Measurements from ENCODE around the gene XYLB. TPM values are rescaled to one million over a fixed set of nuclear protein-coding genes. Genes with fewer than 3 reads are reported as not detected.

The XYLB gene
- total RNA-seq, 2 experiments from 2014 or later: 2.5 to 2.8 TPM

GRCh38 chr3:38353151-38353550 lies 6.6 kb downstream of the XYLB start:
- no peaks in the 10 kb centered on the region for H3K4me1 Mint-ChIP-seq (ENCODE audit: low read depth)
- no peaks in the 10 kb centered on the region for H3K9me3 Mint-ChIP-seq
- CTCF ChIA-PET: interaction anchor here (0.6 to 0.9 kb wide), 3 partner anchors 9 to 243 kb away, joined by 3 to 5 read pairs (median 3); no protein-coding TSS in a partner anchor
- H3K4me3 Mint-ChIP-seq: no peak overlapping the region
- intact Hi-C loops (cut with micrococcal nuclease): no loop called here
- no peak overlapping the region for H3K27ac Mint-ChIP-seq
- no peaks in the 10 kb centered on the region for H3K27me3 Mint-ChIP-seq (ENCODE audit: low read depth)
- H3K36me3 Mint-ChIP-seq (ENCODE audit: low read depth): peaks cover 4% of the 10 kb centered on the region
- DNase-seq: no peak

- Mint-ChIP-seq H3K27me3 (ENCODE audit: low read depth) (no peaks in the 10 kb centered on the region), H3K4me3 (no peak overlapping the region), H3K27ac (no peak overlapping the region), H3K4me1 (ENCODE audit: low read depth) (no peaks in the 10 kb centered on the region), H3K36me3 (ENCODE audit: low read depth) (peaks cover 5% of the 10 kb centered on the region), H3K9me3 (no peaks in the 10 kb centered on the region)
- intact Hi-C loops (cut with micrococcal nuclease): no loop called here
- CTCF ChIA-PET: interaction anchor here (1.1 kb wide), 1 partner anchor 9 kb away, joined by 3 read pairs; no protein-coding TSS in a partner anchor
- DNase-seq: no peak
Observed at GRCh38 chr3:38354588-38355330, 8.2 kb downstream of the XYLB start.

GRCh38 chr3:38359038-38359437 lies 12.5 kb downstream of the XYLB start:
- intact Hi-C loops (cut with micrococcal nuclease): no loop called here
- CTCF ChIA-PET: interaction anchor here (1.5 kb wide), 1 partner anchor 13 kb away, joined by 6 read pairs; the partner anchor contains the start of gene XYLB
- no peaks in the 10 kb centered on the region for H3K9me3 Mint-ChIP-seq
- DNase-seq: no peak
- H3K36me3 Mint-ChIP-seq (ENCODE audit: low read depth): peaks cover 8% of the 10 kb centered on the region
- no peak overlapping the region for H3K4me3 Mint-ChIP-seq
- no peaks in the 10 kb centered on the region for H3K4me1 Mint-ChIP-seq (ENCODE audit: low read depth)
- no peak overlapping the region for H3K27ac Mint-ChIP-seq
- H3K27me3 Mint-ChIP-seq (ENCODE audit: low read depth): no peaks in the 10 kb centered on the region

GRCh38 chr3:38360345-38360744 lies 13.8 kb downstream of the XYLB start:
- H3K4me3 Mint-ChIP-seq: no peak overlapping the region

GRCh38 chr3:38361496-38361895 lies 14.9 kb downstream of the XYLB start:
- H3K27ac Mint-ChIP-seq: no peak overlapping the region
- DNase-seq: no peak
- CTCF ChIA-PET: interaction anchor here (0.6 kb wide), 1 partner anchor 30 kb away, joined by 6 read pairs; no protein-coding TSS in a partner anchor
- peaks cover 3% of the 10 kb centered on the region for H3K4me1 Mint-ChIP-seq (ENCODE audit: low read depth)
- intact Hi-C loops (cut with micrococcal nuclease): no loop called here
- no peaks in the 10 kb centered on the region for H3K9me3 Mint-ChIP-seq
- no peak overlapping the region for H3K4me3 Mint-ChIP-seq
- H3K27me3 Mint-ChIP-seq (ENCODE audit: low read depth): no peaks in the 10 kb centered on the region
- peaks cover 9% of the 10 kb centered on the region for H3K36me3 Mint-ChIP-seq (ENCODE audit: low read depth)

More at GRCh38 chr3:38360345-38360744, 13.8 kb downstream of the XYLB start:
- no peaks in the 10 kb centered on the region for H3K9me3 Mint-ChIP-seq
- no peak overlapping the region for H3K27ac Mint-ChIP-seq
- CTCF ChIA-PET: interaction anchor here (1.0 kb wide), 1 partner anchor 14 kb away, joined by 4 read pairs; the partner anchor contains the start of gene XYLB
- H3K36me3 Mint-ChIP-seq (ENCODE audit: low read depth): peaks cover 9% of the 10 kb centered on the region
- no peaks in the 10 kb centered on the region for H3K27me3 Mint-ChIP-seq (ENCODE audit: low read depth)
- intact Hi-C loops (cut with micrococcal nuclease): no loop called here
- DNase-seq: no peak
- H3K4me1 Mint-ChIP-seq (ENCODE audit: low read depth): peaks cover 3% of the 10 kb centered on the region

GRCh38 chr3:38362825-38363224 lies 16.2 kb downstream of the XYLB start:
- no peak for DNase-seq
- Mint-ChIP-seq H3K9me3 (no peaks in the 10 kb centered on the region), H3K27ac (no peak overlapping the region), H3K4me3 (no peak overlapping the region), H3K36me3 (ENCODE audit: low read depth) (peaks cover 9% of the 10 kb centered on the region), H3K4me1 (ENCODE audit: low read depth) (peaks cover 3% of the 10 kb centered on the region), H3K27me3 (ENCODE audit: low read depth) (no peaks in the 10 kb centered on the region)
- CTCF ChIA-PET: no interaction called here
- intact Hi-C loops (cut with micrococcal nuclease): no loop called here

GRCh38 chr3:38364721-38365400 lies 18.3 kb downstream of the XYLB start:
- CTCF ChIA-PET: no interaction called here
- Mint-ChIP-seq H3K4me1 (ENCODE audit: low read depth) (peaks cover 3% of the 10 kb centered on the region), H3K4me3 (no peak overlapping the region), H3K9me3 (peaks cover 2% of the 10 kb centered on the region), H3K36me3 (ENCODE audit: low read depth) (peaks cover 16% of the 10 kb centered on the region), H3K27ac (no peak overlapping the region), H3K27me3 (ENCODE audit: low read depth) (no peaks in the 10 kb centered on the region)
- intact Hi-C loops (cut with micrococcal nuclease): no loop called here
- DNase-seq: no peak

GRCh38 chr3:38365469-38366062 lies 19.0 kb downstream of the XYLB start:
- CTCF ChIA-PET: no interaction called here
- no peak overlapping the region for H3K27ac Mint-ChIP-seq
- H3K27me3 Mint-ChIP-seq (ENCODE audit: low read depth): no peaks in the 10 kb centered on the region
- no peak overlapping the region for H3K4me3 Mint-ChIP-seq
- peaks cover 3% of the 10 kb centered on the region for H3K4me1 Mint-ChIP-seq (ENCODE audit: low read depth)
- peaks cover 2% of the 10 kb centered on the region for H3K9me3 Mint-ChIP-seq
- intact Hi-C loops (cut with micrococcal nuclease): no loop called here
- DNase-seq: no peak
- H3K36me3 Mint-ChIP-seq (ENCODE audit: low read depth): peaks cover 12% of the 10 kb centered on the region

GRCh38 chr3:38366082-38366481 lies 19.5 kb downstream of the XYLB start:
- Mint-ChIP-seq H3K36me3 (ENCODE audit: low read depth) (peaks cover 12% of the 10 kb centered on the region), H3K4me3 (no peak overlapping the region), H3K9me3 (peaks cover 2% of the 10 kb centered on the region), H3K27ac (no peak overlapping the region), H3K27me3 (ENCODE audit: low read depth) (no peaks in the 10 kb centered on the region), H3K4me1 (ENCODE audit: low read depth) (peaks cover 3% of the 10 kb centered on the region)
- no peak for DNase-seq
- intact Hi-C loops (cut with micrococcal nuclease): no loop called here
- CTCF ChIA-PET: no interaction called here

GRCh38 chr3:38367779-38368178 lies 21.2 kb downstream of the XYLB start:
- Mint-ChIP-seq H3K27ac (no peak overlapping the region), H3K36me3 (ENCODE audit: low read depth) (peaks cover 16% of the 10 kb centered on the region)

GRCh38 chr3:38368238-38368637 lies 21.7 kb downstream of the XYLB start:
- peaks cover 3% of the 10 kb centered on the region for H3K4me1 Mint-ChIP-seq (ENCODE audit: low read depth)
- H3K36me3 Mint-ChIP-seq (ENCODE audit: low read depth): peaks cover 19% of the 10 kb centered on the region
- H3K9me3 Mint-ChIP-seq: peaks cover 2% of the 10 kb centered on the region
- intact Hi-C loops (cut with micrococcal nuclease): no loop called here
- no peak overlapping the region for H3K4me3 Mint-ChIP-seq
- H3K27ac Mint-ChIP-seq: no peak overlapping the region
- no peaks in the 10 kb centered on the region for H3K27me3 Mint-ChIP-seq (ENCODE audit: low read depth)
- CTCF ChIA-PET: interaction anchor here (0.6 to 1.7 kb wide), 2 partner anchors 21 to 22 kb away, joined by 3 to 4 read pairs; partner anchors contain the start of gene XYLB
- no peak for DNase-seq

More at GRCh38 chr3:38367779-38368178, 21.2 kb downstream of the XYLB start:
- H3K4me3 Mint-ChIP-seq: no peak overlapping the region
- H3K27me3 Mint-ChIP-seq (ENCODE audit: low read depth): no peaks in the 10 kb centered on the region
- CTCF ChIA-PET: interaction anchor here (0.6 to 1.7 kb wide), 2 partner anchors 21 to 22 kb away, joined by 3 to 4 read pairs; partner anchors contain the start of gene XYLB
- peaks cover 2% of the 10 kb centered on the region for H3K9me3 Mint-ChIP-seq
- no peak for DNase-seq
- intact Hi-C loops (cut with micrococcal nuclease): no loop called here
- peaks cover 3% of the 10 kb centered on the region for H3K4me1 Mint-ChIP-seq (ENCODE audit: low read depth)

GRCh38 chr3:38369186-38369585 lies 22.6 kb downstream of the XYLB start:
- CTCF ChIA-PET: interaction anchor here (0.6 to 1.7 kb wide), 2 partner anchors 22 to 429 kb away, joined by 3 to 4 read pairs; partner anchors contain the start of gene XYLB
- peaks cover 12% of the 10 kb centered on the region for H3K4me1 Mint-ChIP-seq (ENCODE audit: low read depth)
- peaks cover 15% of the 10 kb centered on the region for H3K36me3 Mint-ChIP-seq (ENCODE audit: low read depth)
- H3K4me3 Mint-ChIP-seq: no peak overlapping the region
- H3K27ac Mint-ChIP-seq: no peak overlapping the region
- peaks cover 2% of the 10 kb centered on the region for H3K9me3 Mint-ChIP-seq
- intact Hi-C loops (cut with micrococcal nuclease): no loop called here
- no peaks in the 10 kb centered on the region for H3K27me3 Mint-ChIP-seq (ENCODE audit: low read depth)
- DNase-seq: no peak
